HL-60 (cell line): ENCODE data around the gene ZCCHC9.

Experiments used
- GABPA ChIP-seq: IDR thresholded peaks from 2 replicates; pipeline ENCODE4 v1.6.1; 2012; ENCODE audit warnings: low read depth
- POLR2AphosphoS5 ChIP-seq: IDR thresholded peaks from 2 replicates; pipeline ENCODE4 v1.6.1; 2012; ENCODE audit warnings: low read depth
- SPI1 ChIP-seq: IDR thresholded peaks from 2 replicates; pipeline ENCODE4 v1.6.1; 2012; ENCODE audit warnings: low read depth, mild to moderate bottlenecking, borderline replicate concordance
- TF ChIP-seq, protein P1 (sequence below): IDR thresholded peaks from one replicate; pipeline ENCODE4 v1.5.1; 2011; ENCODE audit warnings: low read length, control low read depth, inconsistent platforms; ENCODE audit not compliant: insufficient read depth
- TF ChIP-seq, protein P2 (sequence below): IDR thresholded peaks from 2 replicates; pipeline ENCODE4 v1.6.1; 2012; ENCODE audit warnings: low read depth; ENCODE audit not compliant: insufficient replicate concordance

DNA sequence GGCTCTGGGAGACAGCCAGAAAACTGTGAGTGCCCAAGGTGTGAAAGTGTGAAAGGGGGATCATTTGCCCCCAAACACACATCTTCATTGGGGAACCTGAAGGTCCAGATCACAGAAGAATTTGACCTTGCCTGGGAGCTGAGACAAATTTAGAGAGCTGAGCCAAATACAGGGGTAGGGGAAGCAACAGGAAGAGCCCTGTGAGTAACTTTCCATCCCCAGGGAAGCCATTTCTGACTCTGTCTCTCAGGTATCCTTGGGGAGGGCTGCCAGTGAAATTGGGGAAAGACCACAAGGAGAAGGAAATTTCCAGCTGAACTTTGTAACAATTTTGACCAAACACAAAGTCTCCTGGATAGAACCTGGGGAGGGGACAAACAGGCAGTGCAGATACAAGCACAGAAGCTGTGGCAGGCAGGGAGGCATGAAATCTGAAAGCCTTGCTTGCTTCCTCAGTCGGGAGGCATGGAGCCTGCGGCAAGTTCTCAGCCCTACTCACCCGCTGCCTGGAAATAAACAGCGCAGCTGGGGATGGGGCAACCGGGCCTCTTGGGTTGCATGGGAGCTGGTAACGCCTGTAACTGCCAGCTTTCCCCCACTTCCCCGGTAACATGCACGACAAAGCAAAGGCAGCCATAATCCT, 31.5 kb upstream of the ZCCHC9 start:
- TF ChIP-seq, protein P1, sequence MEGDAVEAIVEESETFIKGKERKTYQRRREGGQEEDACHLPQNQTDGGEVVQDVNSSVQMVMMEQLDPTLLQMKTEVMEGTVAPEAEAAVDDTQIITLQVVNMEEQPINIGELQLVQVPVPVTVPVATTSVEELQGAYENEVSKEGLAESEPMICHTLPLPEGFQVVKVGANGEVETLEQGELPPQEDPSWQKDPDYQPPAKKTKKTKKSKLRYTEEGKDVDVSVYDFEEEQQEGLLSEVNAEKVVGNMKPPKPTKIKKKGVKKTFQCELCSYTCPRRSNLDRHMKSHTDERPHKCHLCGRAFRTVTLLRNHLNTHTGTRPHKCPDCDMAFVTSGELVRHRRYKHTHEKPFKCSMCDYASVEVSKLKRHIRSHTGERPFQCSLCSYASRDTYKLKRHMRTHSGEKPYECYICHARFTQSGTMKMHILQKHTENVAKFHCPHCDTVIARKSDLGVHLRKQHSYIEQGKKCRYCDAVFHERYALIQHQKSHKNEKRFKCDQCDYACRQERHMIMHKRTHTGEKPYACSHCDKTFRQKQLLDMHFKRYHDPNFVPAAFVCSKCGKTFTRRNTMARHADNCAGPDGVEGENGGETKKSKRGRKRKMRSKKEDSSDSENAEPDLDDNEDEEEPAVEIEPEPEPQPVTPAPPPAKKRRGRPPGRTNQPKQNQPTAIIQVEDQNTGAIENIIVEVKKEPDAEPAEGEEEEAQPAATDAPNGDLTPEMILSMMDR, result no peak
- TF ChIP-seq POLR2AphosphoS5 (no peak), SPI1 (no peak), GABPA (no peak)
- TF ChIP-seq, protein P2, sequence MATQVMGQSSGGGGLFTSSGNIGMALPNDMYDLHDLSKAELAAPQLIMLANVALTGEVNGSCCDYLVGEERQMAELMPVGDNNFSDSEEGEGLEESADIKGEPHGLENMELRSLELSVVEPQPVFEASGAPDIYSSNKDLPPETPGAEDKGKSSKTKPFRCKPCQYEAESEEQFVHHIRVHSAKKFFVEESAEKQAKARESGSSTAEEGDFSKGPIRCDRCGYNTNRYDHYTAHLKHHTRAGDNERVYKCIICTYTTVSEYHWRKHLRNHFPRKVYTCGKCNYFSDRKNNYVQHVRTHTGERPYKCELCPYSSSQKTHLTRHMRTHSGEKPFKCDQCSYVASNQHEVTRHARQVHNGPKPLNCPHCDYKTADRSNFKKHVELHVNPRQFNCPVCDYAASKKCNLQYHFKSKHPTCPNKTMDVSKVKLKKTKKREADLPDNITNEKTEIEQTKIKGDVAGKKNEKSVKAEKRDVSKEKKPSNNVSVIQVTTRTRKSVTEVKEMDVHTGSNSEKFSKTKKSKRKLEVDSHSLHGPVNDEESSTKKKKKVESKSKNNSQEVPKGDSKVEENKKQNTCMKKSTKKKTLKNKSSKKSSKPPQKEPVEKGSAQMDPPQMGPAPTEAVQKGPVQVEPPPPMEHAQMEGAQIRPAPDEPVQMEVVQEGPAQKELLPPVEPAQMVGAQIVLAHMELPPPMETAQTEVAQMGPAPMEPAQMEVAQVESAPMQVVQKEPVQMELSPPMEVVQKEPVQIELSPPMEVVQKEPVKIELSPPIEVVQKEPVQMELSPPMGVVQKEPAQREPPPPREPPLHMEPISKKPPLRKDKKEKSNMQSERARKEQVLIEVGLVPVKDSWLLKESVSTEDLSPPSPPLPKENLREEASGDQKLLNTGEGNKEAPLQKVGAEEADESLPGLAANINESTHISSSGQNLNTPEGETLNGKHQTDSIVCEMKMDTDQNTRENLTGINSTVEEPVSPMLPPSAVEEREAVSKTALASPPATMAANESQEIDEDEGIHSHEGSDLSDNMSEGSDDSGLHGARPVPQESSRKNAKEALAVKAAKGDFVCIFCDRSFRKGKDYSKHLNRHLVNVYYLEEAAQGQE, result no peak
